ENCODE data around the gene ABTB2.
"Not testable (repeated sequence)": the region's sequence is repeated elsewhere in the genome, so short reads cannot be mapped to it uniquely, and the experiment has no call there.

ABTB2 gene

DNA sequence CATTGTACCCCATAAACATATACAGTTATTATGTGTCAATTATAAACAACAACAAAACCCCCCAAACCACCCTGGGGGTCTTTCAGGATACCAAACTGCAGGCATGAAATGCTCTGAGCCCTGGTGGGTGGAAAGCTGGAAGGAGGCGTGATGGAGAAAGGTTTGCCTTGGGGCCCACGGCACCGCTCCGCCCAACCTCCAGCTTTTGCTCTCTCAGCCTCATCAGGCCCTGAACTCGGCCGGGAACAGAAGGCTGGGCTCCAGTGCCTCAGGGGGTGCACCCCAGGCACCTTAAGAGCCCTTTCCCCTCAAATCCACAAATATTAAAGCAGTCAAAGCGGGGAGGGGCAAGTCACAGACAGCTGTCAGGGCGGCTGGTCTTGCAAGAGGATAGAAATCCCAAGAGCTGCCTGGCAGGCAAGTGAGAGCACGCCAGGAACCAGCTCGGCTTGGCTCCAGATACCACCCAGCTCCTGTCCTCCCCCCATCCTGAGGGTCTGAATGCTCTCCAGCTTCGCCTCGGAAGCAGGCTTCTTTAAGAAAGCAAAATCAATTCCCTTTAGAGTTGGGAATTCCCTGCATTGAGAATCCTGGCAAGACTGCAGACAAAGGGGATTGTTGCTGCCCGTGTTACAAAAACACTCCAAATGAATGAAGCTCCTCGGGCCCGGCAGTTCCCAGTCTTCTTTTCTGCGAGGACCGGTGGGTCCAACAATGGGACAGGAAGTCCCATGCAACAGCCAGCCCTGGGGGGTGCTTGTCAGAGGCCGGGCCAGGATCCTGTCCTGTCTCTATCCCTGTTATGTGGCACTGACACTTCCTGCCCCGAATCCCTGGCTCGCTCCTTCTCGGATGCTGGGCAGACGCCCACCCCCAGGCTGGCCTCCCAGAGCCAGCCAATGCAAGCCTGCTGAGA, 171.6 kb downstream of the ABTB2 start:
- DNase-seq (ENCODE audit: low spot score): no peak

DNA sequence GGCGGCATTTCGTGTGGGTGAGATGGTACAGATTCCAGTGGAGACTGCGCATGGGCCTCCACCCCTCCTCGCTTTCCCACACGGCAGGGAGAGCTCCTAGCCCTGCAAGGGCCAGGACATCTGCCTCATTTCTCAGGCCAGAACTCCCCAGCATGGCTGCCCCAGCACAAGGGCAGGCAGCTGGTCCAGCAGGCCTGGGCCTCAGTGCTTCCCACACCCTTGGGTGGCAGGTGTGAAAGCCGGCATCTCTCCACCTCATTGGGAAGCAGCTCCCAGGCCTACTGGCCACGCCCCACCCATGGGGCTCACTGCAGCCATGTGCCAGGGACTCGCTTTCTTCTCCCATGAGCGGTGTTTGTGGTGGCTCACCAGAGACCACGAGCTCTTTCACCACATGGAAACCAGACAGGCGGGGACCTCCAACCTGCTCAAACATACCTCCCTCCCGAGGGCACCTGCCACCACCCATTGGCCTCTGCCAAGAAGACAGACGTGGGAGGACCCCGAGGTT, 173.2 kb downstream of the ABTB2 start:
- no peak for DNase-seq (ENCODE audit: low spot score)

DNA sequence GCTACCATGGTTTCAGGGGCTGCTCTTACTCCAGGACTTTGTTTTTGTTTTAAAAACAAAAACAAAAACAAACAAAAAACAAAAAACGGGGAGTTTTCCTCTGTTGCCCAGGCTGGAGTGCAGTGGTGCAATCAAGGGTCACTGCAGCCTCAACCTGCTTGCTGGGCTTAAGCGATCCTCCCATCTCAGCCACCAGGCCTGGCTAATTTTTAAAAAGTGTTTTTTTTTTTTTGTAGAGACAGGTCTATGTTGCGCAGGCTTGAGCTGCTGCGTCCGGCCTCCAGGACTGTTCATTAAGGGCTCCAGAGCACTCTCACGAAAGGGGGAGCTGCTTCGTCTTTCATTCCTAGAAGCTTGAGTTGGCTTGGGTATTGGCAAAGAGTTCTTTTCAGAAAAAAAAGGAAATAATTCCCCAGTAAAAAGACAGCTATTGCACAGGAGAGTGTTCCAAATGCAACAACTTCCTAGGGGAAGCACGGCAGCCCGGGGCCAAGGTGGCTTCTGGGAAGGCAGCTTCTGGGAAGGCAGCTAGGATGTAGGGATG, 173.9 kb downstream of the ABTB2 start:
- no peak for DNase-seq (ENCODE audit: low spot score)

DNA sequence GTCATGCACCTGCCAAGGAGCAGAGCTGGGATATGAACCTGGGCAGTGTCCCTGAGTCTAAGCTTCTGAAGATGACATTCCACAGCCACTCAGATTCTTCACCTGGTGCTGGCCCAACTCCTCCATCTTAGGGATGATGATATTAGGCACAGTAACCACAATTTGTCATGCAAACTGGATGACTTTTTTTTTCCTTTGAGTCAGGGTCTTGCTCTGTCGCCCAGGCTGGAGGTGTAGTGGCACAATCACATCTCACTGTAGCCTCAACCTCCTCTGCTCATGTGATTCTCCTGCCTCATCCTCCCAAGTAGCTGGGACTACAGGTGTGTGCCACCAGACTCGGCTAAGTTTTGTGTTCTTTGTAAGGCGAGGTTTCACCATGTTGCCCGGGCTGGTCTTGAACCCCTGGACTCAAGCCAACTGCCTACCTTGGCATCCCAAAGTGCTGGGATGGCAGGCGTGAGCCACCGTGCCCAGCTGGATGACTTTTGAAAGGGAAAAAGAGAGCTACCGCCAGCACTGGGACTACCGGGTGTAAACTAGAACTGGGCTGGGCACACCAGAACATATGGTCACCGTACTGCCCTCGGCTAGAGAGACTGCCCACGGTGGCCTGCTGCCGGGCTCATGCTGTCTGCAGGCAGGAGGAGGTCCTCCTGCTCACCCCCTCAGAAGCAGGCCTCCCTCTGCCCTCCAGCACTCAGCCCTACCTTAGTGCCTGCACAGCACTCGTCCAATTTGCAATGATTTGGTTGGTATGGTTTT, 174.7 kb downstream of the ABTB2 start:
- no peak for DNase-seq (ENCODE audit: low spot score)

DNA sequence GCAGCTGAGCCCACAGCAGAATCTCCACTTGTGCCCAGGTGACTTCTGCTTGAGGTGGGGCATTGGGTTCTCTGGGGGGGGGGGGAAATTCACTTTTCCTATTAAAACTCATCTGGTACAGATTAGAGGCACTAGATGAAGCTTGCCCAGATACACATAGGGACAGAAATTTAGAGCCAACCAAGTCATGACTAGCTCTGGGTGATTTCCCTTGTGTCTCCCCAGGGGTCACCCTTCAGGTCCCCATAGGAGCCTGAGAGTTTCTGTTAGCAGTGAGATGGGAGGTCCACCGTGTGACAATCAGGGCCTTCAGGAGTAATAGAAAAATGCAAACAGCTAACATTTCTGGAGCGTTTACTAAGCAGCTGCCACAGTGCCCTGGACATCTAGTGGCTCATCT, 175.4 kb downstream of the ABTB2 start:
- no peak for DNase-seq (ENCODE audit: low spot score)

DNA sequence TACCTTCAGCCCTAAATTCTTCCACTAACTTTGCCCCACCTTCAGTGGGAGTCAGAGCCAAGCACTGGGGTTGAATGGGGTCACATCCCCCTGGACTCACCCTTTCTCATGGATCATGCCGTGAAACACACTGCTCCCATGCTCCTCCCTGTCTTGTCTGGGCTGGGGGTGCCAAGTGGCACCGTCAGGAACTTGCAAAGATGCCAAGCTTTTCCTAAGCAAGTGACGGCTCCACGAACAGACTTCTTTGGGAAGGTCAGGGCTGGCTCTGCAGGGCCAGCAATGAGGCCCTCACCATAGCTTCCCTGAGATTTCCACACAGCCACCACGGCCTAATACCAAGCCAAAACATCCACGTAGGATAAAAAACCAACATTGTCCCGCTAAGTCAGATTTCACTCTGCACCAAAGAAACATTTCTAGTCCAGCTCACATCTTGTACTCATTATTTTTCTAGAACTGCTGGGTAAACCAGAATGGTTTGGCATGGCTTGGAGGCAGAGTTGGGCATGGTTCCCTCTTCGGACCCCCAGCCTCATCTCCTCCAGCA, 175.9 kb downstream of the ABTB2 start:
- DNase-seq (ENCODE audit: low spot score): no peak

DNA sequence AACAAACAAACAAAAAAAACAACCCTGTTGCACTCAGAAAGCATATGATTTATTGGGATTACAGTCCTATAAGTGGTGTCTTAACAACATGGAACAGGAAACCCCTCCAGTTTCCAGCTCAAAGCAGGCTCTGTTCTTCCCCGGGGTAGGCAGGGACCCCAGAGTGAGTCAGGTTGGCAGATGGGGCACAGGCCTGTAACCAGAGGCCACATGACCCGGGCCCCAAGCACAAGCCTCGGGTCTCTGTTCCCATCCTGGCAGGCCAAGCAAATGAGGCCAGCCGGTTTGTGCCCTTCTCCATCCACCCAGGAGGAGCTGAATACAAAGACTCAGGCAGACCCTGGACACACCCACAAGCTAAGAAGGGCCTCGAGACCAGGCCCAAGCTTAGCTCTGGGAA, 176.6 kb downstream of the ABTB2 start:
- DNase-seq (ENCODE audit: low spot score): no peak

DNA sequence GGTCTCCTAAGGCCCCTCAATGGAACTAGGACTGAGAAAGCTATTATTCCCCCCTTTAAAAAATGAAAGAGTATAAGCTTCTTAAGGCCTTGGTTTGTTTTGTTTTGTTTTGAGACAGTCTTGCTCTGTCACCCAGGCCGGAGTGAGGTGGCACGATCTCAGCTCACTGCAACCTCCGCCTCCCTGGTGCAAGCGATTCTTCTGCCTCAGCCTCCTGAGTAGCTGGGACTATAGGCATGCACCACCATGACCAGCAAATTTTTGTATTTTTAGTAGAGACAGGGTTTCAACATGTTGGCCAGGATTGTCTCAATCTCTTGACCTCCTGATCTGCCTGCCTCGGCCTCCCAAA, 177.0 kb downstream of the ABTB2 start:
- DNase-seq (ENCODE audit: low spot score): not testable (repeated sequence)

DNA sequence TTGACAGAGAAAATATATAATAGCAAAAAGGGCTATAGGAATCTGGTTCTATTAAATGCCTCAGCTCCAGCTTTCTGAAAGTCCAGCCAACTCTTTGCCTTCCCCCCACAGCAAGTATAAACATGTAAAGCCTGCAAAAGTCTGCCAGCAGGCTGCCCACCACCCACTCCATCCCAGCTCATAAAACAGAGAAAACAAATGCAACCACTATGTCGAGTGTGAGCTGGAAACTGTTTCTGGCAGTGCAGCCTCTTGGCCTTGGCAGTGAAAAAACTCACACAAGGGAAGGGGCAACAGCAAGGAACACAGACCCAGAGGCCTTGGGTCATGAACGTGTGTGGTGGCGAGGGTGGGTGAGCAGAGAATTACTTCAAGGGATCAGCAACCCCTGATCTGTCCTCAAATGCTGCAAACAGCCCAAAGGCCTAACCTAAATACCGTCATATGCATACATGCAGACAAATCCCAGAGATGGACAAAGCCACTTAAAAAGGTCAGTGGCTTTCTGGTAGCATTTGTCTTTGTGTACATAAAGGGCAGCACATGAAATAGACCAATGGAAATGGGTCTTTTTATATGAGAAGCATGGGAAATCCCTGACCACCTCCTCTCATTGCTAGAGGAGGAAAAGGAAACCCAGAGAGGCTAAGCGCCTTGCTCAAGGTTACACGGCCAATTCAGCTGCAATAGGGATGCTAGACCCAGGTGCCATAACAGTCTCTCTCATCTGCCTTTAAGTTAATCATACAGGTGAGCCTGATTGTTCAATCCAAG, 177.6 kb downstream of the ABTB2 start:
- peak; percentile 17 for DNase-seq (ENCODE audit: low spot score)

DNA sequence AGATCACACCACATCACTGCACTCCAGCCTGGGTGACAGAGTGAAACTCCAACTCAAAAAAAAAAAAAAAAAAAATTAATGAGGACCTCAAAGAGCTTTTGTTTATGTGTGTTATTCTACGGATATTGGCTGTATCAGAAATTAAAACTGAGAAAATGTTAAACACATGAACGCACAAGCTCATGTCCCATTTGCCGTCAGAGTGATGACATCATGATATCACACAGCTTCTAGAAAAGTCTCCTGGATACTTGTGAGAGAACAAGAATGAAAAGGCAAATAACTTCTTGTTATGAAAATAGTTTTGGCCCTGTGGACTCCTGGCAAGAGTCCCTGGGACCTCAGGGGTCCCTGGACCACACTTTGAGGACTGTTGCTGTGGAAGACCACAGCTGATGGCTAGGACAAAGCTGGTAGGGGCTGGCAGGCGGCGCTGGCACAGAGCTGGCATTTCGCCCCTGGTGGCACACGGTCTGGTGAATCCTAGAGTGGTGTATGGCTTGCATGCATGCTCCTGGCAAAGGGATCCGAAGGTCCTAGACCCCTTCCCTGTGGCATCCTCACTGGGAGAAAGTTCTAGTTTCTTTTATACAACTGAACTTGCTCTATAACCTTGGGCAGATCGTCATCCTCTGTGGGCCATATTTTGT, 178.7 kb downstream of the ABTB2 start:
- DNase-seq (ENCODE audit: low spot score): no peak

DNA sequence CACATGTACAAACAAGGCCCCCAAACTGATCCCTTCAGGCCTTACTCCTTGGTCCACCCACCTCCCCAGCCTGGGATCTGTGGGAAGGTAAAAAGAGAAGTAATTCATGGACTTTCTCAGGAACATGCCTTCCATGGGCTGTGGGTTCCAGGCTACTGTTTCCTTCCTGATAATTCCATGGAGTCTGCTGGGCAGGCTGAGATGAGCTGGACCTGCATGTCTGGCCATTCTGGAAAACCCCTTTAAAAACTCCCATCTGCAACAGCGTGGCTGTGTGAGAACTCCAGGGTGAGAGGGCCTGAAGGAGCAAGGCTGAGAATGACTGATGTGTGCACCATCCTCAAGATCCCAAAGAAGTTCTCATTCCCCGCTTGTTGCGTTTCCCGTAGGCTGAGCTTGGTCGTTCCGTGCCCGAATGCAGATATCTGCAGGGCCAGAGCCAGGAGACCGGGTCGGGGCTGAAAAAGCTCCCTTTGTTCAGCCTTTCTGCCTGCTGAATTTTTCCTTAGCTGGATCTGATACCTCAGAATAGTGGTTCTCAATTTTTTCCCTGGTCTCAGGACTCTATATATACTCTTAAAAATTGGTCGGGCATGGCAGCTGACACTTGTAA, 179.5 kb downstream of the ABTB2 start:
- DNase-seq (ENCODE audit: low spot score): peak; percentile 59

DNA sequence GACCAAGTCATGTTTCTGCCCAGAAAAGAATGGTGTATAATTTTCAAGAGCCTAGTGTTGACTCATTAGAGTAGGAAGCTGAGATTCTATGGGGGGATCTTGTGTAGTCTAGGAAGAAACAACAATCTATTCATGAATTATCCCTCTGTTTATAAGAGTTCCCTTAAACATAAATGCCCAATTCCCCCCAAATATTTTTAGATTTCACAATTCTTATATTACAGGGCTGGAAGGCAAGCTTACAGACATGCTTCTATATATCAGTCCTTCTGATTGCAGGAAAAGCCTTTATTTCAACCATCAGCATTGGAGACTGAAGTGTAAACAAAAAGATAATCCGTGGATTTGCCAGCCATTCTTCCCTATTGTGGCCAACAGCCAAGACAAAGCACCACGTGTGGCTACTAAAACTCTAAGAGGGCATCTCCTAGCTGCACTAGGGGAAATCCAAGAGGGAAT, 181.0 kb downstream of the ABTB2 start:
- DNase-seq (ENCODE audit: low spot score): peak; percentile 69

DNA sequence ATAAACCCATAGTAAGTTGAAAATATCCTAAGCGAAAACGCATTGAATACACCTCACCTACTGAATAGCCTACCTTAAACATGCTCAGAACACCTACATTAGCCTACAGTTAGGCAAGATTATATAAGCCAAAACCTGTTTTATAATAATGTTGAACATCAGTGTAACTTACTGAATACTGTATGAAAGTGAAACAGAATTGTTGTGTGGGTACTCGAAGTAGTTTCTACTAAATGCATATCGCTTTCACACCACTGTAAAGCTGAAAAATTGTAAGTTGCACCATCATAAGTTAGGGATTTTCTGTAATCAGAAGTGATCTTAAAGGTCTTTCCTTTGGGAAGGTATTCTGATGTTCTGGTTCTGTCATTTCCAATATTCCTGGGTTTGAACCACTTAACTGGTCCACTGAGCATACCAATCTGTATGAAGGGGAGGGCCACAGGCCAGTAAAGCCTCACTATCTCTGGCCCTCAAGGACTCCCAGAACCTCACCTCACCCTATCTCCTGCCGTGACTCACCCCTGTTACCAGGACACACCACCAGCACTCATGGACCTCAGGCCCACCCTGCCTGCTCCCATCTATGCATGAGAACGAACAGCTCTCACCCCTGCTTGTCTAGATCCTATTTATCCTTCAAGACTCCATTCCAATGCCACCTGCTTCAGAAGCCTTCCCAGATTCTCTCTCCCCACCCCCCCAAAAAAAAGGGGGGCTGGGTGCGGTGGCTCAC, 182.4 kb downstream of the ABTB2 start:
- no peak for DNase-seq (ENCODE audit: low spot score)

DNA sequence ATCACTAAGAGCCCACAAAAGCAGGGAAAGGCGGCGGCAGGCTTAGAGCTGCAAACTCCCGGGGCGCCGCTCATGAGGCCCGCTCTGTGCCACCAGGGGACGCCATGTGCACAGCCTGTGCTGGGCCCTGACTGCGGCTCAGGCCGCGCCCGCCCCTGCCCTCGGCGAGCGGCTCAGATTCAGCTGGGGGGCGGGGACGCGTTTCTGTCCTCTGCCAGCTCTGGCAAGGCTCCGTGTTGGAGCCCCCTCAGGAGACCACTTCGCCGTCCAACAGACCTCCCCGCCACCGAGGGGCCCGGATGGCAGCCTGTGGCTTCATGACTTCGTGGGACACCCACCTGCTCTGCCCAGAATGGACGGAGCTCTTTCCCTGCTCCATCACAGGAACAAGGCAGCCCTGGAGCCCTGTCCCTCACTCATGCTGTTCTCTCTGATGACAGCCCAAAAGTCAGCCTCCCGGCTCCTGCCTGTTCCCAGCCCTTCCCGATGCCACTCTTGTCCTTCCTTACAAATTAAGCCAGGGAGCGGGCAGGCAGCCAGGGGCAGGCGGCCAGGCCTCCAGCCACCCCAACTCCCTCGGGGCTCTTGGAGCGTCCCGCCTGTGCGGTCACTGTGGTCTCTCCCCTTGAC, 183.3 kb downstream of the ABTB2 start:
- DNase-seq (ENCODE audit: low spot score): peak; percentile 75

DNA sequence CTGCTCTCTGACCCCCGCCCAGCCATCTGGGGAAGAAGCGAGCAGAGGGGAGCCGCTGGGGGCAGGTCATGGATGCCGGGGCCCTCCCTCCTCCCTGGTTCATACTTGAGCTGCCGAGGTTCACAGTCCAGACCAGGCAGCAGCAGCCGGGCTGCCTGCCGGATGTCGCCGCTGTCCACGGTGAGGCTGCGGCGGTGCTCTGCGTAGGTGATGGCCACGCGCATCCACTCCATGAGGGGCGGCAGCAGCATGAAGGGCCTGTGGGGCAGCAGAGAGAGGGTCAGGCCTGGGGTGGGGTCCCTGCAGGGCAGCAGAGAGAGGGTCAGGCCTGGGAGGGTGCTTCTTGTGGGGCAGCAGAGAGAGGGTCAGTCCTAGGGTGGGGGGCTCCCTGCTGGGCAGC, 184.8 kb downstream of the ABTB2 start:
- DNase-seq (ENCODE audit: low spot score): no peak

DNA sequence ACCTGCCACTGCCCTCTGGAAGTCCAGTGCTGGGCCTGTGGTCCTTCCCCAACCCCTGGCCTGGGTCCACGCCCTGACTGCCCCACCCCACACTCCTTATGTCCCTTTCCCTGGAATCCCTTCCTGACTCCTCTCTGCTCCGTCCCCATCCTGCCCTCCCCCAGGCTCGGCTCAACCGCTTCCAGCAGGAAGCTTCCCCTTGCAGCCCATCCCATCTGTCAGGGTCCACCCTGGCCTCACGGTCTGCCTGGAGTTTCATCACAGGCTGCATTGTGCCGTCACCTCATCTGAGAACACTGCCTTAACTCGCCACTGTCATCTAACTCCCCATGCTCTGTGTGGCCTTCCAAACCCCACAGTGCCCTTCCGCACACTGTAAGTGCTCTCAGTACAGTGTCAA, 188.1 kb downstream of the ABTB2 start:
- no peak for DNase-seq (ENCODE audit: low spot score)

DNA sequence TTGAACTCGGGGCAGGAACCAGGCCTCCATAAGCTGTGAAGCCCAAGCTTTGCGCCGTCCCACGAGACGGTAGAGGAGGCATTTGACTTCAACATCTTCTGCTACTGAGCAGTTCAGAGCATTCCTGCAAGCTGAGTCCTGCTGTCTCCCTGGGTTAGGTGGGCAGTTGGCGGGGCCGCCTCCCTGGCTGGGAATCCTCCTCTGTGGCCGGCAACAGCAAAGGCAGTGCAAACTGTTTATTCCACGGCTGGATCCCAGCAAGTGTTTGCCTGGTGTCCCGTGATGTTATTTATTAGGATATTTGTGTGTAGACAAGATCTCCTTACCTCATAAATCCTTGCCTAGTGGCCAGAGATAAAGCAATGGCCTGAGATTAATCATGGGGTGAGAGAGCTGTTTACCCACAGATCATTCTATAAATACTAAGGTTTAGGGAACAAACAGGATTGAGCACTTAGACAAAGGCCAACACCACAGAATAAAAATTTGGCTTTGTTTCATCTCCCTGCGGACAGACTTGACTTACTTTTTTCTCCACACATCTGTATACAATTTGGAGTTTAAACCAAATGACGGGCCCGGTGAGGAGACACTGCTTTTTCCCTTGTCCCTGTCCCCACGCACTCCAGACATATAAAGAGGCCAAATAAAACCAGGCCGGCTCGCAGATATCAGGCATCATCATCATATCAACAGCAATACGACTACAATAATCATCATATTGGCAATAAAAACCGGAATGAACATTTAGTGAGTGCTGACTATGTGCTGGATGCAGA, 189.0 kb downstream of the ABTB2 start:
- DNase-seq (ENCODE audit: low spot score): no peak

DNA sequence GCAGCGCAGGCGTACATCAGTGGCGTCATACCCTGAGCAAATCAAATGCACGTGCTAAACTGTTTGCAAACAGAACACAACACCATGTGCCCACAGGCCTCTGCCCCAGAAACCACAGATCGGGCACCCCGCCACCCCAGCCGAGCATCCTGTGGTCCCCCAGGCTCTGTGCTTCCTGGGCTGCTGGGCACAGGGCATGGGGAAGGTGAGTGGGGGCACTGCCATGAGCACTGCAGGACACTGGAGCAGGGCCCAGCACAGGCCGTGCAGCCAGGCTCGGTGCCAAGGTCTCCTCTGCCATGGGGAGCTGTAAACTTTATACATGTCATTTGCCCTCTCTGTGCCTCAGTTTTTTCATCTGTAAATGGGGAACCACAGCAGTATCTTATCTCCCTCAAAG, 189.8 kb downstream of the ABTB2 start:
- DNase-seq (ENCODE audit: low spot score): no peak

All from globus pallidus (tissue), 1 donor.